Activated CD8-positive, alpha-beta T cell treated with anti-CD3 and anti-CD28 coated beads for 36 hours (primary cell): ENCODE results near the gene EPHA4. TPM values are rescaled to one million over a fixed set of nuclear protein-coding genes. Genes with fewer than 3 reads are reported as not detected.
"Not testable (repeated sequence)": the region's sequence is repeated elsewhere in the genome, so short reads cannot be mapped to it uniquely, and the experiment has no call there.

Experiments
- ATAC-seq: fragments of 200-7000 bp; cut with Tn5 transposase; one replicate; pipeline ENCODE4 v1.10.0; 2021; ENCODE audit warnings: mild to moderate bottlenecking, moderate library complexity
- CTCF ChIA-PET: fragments of 350-600 bp; sonication (Branson Sonifier 250); formaldehyde crosslinking; loops from one replicate; lab custom pipeline; 2021; ENCODE audit warnings: antibody characterized with exemption; lab: Charles Lee
- POLR2A ChIA-PET: fragments of 350-600 bp; sonication (Branson Sonifier 250); formaldehyde crosslinking; loops from one replicate; lab custom pipeline; 2021; ENCODE audit warnings: antibody characterized with exemption; lab: Charles Lee
- DNase-seq: peaks from one replicate; pipeline ENCODE4 v3.0.0-alpha.2; 2020
- H3K27ac Mint-ChIP-seq: one replicate; pipeline ENCODE4 v1.8.0; 2021; ENCODE audit warnings: mild to moderate bottlenecking, mixed read lengths
- H3K27me3 Mint-ChIP-seq: one replicate; pipeline ENCODE4 v1.8.0; 2021; ENCODE audit warnings: mixed read lengths
- H3K36me3 Mint-ChIP-seq: one replicate; pipeline ENCODE4 v1.8.0; 2021; ENCODE audit warnings: low read depth, mixed read lengths
- H3K4me1 Mint-ChIP-seq: one replicate; pipeline ENCODE4 v1.8.0; 2021; ENCODE audit warnings: low read depth, mixed read lengths
- H3K4me3 Mint-ChIP-seq: one replicate; pipeline ENCODE4 v1.8.0; 2021; ENCODE audit warnings: mild to moderate bottlenecking, moderate library complexity, mixed read lengths
- H3K9me3 Mint-ChIP-seq: one replicate; pipeline ENCODE4 v1.8.0; 2021; ENCODE audit warnings: mixed read lengths
- intact Hi-C: fragments of 100-400 bp; cut with micrococcal nuclease; formaldehyde crosslinking; loops from one replicate; pipeline ENCODE4 v1.10.0; 2022
- total RNA-seq, 2 experiments: library from RNA; stranded (reverse); gene quantifications; one replicate each; pipeline ENCODE4 v1.2.3, GENCODE V29; 2021
- TF ChIP-seq, protein P1 (sequence below): fragments of 200-600 bp; IDR thresholded peaks from one replicate; pipeline ENCODE4 v1.8.0; 2022; ENCODE audit warnings: antibody characterized with exemption, mild to moderate bottlenecking

Gene EPHA4
- total RNA-seq, 2 experiments from 2014 or later: 1.8 to 2.3 TPM

DNA sequence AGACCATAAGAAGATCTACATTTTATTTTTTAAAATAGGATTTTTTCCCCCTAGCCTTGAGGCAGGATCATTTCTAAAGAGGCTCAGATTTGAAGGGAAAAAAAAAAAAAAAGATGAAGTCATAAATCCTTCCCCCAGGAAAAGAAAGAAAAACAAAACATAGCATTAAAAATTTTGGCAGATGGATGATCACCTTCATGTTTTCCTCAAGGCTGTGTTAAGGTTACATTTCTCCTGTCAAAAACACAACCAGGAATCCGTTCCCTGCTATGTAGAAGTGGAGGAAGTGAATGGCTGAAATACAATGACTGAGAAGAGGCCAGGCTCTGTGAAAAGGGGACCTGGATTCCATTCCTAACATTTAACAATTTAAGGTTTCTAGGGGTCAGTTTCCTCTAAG, 56.2 kb downstream of the EPHA4 start:
- intact Hi-C loops: no loop called here
- CTCF ChIA-PET: no interaction called here
- no peaks in the 10 kb centered on the region for H3K36me3 Mint-ChIP-seq
- no peak overlapping the region for H3K4me3 Mint-ChIP-seq
- H3K27ac Mint-ChIP-seq: no peak overlapping the region
- DNase-seq (no peak), ATAC-seq (no peak)
- H3K4me1 Mint-ChIP-seq: peaks cover 26% of the 10 kb centered on the region
- H3K9me3 Mint-ChIP-seq: no peaks in the 10 kb centered on the region
- TF ChIP-seq, protein P1, sequence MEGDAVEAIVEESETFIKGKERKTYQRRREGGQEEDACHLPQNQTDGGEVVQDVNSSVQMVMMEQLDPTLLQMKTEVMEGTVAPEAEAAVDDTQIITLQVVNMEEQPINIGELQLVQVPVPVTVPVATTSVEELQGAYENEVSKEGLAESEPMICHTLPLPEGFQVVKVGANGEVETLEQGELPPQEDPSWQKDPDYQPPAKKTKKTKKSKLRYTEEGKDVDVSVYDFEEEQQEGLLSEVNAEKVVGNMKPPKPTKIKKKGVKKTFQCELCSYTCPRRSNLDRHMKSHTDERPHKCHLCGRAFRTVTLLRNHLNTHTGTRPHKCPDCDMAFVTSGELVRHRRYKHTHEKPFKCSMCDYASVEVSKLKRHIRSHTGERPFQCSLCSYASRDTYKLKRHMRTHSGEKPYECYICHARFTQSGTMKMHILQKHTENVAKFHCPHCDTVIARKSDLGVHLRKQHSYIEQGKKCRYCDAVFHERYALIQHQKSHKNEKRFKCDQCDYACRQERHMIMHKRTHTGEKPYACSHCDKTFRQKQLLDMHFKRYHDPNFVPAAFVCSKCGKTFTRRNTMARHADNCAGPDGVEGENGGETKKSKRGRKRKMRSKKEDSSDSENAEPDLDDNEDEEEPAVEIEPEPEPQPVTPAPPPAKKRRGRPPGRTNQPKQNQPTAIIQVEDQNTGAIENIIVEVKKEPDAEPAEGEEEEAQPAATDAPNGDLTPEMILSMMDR: no peak
- POLR2A ChIA-PET: no interaction called here
- H3K27me3 Mint-ChIP-seq: no peaks in the 10 kb centered on the region

GRCh38 chr2:221514305-221515040, 57.6 kb downstream of the EPHA4 start:
- POLR2A ChIA-PET: no interaction called here
- DNase-seq: no peak
- H3K27me3 Mint-ChIP-seq: no peaks in the 10 kb centered on the region
- peaks cover 14% of the 10 kb centered on the region for H3K4me1 Mint-ChIP-seq
- intact Hi-C loops: no loop called here
- H3K9me3 Mint-ChIP-seq: no peaks in the 10 kb centered on the region
- H3K4me3 Mint-ChIP-seq: no peak overlapping the region
- CTCF ChIA-PET: no interaction called here
- TF ChIP-seq, protein P1: no peak
- no peak for ATAC-seq
- no peak overlapping the region for H3K27ac Mint-ChIP-seq
- H3K36me3 Mint-ChIP-seq: no peaks in the 10 kb centered on the region

DNA sequence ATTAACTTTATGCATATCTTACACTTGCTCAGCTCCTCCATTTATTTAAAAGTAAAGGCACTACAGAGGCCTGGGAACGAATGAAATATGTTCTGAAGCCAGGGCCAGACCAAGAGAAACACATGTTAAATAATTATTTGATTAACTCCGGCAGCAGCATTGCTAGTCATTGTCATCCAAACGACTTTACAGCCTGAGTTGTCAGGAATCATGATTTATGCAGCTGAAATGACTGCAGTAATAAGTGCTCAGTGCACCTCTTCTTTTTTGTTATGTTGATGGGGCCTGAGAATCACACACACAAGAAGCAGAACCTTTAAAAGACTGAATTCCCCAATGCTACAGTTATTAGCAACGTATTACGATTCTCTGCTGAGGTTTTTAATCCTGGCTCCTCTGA, 58.9 kb downstream of the EPHA4 start:
- CTCF ChIA-PET: no interaction called here
- Mint-ChIP-seq H3K4me1 (peaks cover 8% of the 10 kb centered on the region), H3K9me3 (no peaks in the 10 kb centered on the region), H3K27me3 (no peaks in the 10 kb centered on the region), H3K27ac (no peak overlapping the region), H3K36me3 (no peaks in the 10 kb centered on the region), H3K4me3 (no peak overlapping the region)
- POLR2A ChIA-PET: no interaction called here
- ATAC-seq: no peak
- intact Hi-C loops: no loop called here
- TF ChIP-seq, protein P1: no peak
- no peak for DNase-seq

DNA sequence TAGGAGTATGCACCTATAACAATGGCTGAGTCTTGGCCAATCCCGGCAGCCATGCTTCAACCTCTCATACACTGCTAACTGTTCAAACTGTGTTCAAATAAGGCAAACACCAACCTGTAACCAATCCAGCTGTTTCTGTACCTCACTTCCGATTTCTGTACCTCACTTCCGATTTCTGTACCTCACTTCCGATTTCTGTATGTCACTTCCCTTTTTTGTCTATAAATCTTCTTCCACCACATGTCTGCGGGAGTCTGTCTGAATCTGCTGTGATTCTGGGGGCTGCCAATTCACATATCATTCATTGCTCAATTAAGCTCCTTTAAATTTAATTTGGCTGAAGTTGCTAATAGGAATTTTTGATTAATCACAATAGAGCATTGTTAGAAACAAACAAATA, 60.8 kb downstream of the EPHA4 start:
- H3K27me3 Mint-ChIP-seq, H3K27ac Mint-ChIP-seq, H3K4me1 Mint-ChIP-seq, POLR2A ChIA-PET, ATAC-seq, DNase-seq, H3K9me3 Mint-ChIP-seq, intact Hi-C loops, CTCF ChIA-PET, H3K36me3 Mint-ChIP-seq, H3K4me3 Mint-ChIP-seq: not testable (repeated sequence)

- no peaks in the 10 kb centered on the region for H3K36me3 Mint-ChIP-seq
- H3K9me3 Mint-ChIP-seq: no peaks in the 10 kb centered on the region
- DNase-seq: no peak
- no peak for ATAC-seq
- TF ChIP-seq, protein P1: no peak
- H3K27ac Mint-ChIP-seq: no peak overlapping the region
- H3K4me1 Mint-ChIP-seq: peaks cover 8% of the 10 kb centered on the region
- no peak overlapping the region for H3K4me3 Mint-ChIP-seq
- ChIA-PET CTCF (no interaction called here), POLR2A (no interaction called here)
- intact Hi-C loops: no loop called here
- H3K27me3 Mint-ChIP-seq: no peaks in the 10 kb centered on the region
Measured at GRCh38 chr2:221506469-221506868, 65.6 kb downstream of the EPHA4 start.
